SW480 (cell line): ENCODE measurements around the gene SGCA.
A peak's percentile ranks its signal among the peaks of the same experiment; 100 is the strongest.

Source experiments
- DNase-seq: peaks from one replicate; pipeline ENCODE4 v3.0.0-alpha.2; 2016; ENCODE audit warnings: low spot score

Gene SGCA

DNA sequence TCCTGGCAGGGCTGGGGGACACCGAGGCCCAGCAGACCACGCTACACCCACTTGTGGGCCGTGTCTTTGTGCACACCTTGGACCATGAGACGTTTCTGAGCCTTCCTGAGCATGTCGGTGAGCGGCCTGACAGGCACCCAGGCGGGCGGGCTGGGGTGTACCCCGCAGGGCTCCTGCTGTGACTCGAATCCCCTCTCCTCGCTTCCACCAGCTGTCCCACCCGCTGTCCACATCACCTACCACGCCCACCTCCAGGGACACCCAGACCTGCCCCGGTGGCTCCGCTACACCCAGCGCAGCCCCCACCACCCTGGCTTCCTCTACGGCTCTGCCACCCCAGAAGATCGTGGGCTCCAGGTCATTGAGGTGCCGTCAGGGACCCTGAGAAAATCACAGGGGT lies 1.6 kb downstream of the SGCA start:
- no peak for DNase-seq

DNA sequence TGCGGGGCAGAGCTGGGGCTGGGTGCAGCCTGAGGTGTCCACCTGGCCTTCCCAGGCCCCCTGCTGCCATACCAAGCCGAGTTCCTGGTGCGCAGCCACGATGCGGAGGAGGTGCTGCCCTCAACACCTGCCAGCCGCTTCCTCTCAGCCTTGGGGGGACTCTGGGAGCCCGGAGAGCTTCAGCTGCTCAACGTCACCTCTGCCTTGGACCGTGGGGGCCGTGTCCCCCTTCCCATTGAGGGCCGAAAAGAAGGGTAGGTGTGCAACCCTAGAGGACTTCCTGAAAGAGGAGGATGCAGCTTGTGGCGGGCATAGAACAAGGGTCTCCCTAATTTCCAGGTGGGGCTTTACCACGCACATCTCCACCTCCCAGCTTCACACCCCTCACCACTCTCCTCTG lies 2.5 kb downstream of the SGCA start:
- DNase-seq, result no peak

DNA sequence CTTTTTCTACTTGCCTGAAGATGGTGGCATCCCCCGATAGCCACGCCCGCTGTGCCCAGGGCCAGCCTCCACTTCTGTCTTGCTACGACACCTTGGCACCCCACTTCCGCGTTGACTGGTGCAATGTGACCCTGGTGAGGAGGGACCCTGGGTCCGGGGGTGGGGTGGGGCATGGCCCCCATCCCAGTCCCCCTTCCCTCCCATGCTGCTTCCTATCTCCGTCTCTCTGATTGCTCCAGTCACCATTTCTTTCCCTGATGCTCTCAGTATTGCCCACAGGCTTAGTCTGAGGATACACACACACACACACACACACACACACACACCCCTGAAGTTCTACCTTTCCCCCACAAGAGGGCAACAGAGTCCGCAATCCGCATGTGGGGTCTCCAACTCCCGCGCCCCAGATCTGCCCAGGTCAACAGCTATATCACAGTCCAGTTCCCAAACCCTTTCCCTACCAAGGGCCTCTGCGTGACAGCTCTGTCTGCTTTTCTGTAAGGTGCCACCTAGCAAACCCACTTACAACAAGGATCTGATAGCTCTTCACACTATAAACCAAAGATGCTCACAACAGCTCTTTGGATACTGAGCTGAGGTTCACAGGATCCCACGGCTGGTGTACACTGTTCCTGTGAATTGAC lies 3.4 kb downstream of the SGCA start:
- peak; percentile 77 for DNase-seq

DNA sequence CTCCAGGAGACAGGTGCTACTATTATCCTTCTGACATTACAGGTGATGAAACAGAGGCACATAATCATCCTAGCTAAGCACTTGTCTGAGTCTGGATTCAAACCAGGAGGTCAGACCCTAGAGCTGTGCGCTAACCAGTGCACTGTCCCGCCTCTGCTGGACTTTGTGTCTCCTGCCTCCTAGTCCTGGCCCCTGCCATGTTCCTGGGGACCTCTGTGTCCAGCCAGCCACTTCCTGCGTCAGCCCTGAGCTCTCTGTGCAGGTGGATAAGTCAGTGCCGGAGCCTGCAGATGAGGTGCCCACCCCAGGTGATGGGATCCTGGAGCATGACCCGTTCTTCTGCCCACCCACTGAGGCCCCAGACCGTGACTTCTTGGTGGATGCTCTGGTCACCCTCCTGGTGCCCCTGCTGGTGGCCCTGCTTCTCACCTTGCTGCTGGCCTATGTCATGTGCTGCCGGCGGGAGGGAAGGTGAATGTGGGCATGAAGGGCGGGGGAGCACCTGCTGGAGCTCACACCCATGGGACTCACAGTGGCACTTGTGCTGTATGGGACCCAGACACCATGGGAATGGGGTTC lies 4.2 kb downstream of the SGCA start:
- no peak for DNase-seq

DNA sequence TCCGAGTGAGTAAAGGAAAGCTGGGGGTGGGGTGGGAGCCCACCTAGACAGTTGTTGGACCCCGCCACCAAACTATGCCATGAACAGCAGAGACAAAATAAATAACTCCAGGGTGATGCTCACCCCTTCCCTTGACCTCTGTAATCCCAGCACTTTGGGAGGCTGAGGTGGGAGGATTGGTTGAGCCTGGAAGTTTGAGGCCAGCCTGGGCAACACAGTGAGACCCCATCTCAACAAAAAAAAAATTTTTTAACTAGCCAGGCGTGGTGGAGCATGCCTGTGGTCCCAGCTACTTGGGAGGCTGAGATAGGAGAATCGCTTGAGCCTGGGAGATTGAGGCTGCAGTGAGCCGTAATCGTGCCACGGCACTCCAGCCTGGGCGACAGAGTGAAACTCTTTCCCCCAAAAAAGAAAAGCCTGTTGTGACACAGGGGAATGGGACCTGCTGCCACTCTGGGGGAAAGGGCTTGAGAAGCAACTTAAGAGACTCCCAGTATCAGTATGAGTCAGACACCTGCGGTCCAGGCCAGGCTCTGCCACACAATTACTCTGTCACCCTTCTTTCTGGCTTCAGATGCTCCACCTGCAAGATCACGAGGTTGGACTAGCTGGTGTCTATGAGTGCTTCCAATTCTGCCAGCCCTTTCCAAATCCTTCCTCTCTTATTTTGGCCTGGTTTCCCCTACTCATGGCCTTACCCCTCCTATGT lies 5.0 kb downstream of the SGCA start:
- peak; percentile 86 for DNase-seq

DNA sequence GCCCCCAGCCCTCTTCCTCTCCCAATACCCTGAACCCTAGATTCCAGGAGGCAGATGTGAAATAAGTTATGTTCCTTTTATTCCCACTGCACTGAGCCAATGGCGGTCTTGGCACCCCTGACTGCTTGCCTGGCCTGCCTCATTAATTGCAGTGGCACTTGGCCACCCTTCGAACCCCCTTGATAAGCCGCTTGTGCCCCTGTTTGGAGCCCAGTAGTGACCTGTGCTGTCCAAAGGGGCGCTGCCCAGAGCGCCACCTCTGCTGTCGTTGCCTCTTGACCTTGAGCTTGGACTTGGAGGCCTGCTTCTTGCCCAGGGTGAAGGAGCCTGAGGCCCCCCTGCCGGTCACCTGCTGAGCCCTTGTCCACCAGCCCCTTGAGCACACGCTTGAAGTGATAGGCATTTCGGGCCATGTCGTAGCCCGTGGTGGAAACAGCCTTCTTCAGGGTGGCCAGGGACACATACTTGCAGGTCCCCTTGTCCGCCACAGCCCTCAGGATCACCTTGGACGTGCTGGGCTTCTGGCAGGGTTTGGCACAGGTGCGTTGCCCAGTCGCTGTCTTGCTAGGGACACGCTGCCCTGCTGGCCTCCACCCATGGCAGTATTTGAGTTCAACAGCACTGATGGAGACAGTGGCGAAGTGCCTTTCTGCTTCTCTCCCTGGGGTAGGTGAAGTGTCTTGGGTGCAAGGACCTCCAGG lies 5.7 kb downstream of the SGCA start:
- no peak for DNase-seq

DNA sequence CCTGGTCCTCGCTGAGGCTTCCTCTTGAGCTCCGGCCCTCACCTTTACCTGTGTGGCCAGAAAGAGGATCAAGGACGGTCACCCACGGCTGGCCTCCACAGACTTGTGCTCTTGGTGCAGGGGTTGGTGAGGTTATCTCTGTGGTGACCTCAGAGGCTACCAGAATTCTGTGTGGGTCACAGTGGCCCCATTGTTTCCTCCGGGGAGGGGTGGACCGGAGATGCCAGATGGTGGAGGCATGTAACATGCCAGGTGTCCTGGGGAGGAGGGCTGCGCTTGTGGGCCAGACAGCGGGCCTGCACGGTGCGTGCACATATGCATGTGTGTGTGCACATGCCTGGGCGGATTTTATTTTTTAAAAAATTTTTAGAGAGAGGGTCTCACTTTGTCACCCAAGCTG lies 6.3 kb downstream of the SGCA start:
- DNase-seq, result no peak

DNA sequence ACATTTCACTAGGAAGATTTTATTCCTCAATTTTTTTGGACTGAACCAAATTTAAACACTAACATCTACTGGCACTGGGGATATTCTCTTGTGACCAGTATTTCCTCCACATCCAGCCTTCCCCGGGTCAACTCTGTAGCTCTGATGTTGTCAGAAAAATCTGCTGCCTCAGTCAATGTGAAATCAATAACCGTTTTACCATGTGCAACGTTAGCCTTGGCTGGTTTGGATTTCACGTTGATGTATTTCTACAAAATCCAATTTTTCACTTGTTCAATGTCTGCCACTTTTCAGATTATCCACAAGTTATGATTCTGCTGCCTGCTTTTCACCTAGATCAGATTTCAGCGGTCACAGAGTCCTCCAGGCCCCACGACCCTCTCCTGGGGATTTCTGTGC lies 7.1 kb downstream of the SGCA start:
- DNase-seq, result no peak

DNA sequence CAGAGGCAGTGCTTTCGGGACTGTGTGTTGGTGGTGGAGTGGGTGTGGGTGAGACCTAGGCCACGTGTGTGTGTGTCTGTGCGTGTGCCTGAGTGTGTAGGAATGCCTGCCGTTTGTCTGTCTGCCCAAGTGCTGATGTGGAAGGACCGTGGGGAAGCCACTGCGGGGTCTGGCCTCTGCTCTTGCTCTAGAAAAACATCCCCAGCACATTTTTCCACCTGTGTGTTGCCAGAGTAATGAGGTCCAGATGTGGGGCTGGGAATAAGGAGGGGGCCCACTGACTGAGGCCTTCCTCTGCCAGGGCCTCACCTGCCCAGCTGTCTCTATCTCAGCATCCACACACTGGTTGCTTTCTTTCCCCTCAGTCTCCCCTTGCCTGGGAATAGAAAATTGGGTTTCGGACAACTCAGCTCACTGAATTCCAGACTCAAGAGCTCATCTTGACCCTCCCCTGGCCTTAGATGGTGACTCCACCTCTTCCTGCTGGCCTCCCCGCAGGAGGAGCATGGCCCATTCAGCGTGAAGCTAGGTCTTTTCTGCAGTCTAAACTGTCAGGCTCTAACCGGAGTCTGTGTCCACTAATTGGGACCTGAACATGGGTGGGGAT lies 7.6 kb downstream of the SGCA start:
- DNase-seq, result no peak

DNA sequence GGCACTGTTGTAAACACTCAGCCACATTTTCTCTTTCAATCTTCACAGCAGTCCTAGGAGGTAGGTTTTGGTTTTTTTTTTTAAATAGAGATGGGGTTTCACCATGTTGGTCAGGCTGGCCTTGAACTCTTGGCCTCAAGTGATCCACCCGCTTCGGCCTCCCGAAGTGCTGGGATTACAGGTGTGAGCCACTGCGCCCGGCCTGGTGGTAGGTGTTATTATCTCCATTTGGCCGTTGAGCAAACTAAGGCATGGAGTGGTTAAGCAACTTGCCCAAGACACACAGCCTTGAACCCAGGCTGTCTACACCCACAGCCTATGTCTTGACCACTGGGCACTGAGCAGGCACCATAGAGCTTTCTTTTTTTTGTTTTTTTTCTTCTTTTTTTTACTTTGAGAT lies 8.6 kb downstream of the SGCA start:
- DNase-seq, result no peak

DNA sequence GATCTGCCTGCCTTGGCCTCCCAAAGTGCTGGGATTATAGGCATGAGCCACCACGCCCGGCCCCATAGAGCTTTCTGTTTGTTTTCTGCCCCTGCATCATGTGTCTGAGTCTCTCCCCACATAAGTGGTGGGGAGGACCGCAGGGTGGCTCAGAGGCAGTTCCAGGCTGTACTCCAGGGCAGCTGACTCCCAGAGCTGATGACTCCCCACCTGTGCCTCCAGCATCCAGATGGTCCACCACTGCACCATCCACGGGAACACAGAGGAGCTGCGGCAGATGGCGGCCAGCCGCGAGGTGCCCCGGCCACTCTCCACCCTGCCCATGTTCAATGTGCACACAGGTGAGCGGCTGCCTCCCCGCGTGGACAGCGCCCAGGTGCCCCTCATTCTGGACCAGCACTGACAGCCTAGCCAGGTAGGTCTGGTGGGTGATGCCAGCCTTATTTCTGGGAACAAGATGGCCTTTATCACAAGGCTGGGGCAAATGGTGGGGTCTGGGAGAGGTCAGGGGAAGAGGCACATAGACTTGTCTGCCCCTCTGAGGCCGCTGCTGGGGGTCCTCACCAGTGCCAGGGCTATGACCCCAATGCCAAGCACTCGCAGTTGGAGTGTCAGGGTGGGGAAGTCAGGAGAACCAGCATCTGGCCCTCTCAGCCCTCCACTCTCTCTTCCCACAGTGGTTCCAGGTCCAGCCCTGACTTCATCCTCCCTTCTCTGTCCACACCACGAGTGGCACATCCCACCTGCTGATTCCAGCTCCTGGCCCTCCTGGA lies 9.4 kb downstream of the SGCA start:
- no peak for DNase-seq

DNA sequence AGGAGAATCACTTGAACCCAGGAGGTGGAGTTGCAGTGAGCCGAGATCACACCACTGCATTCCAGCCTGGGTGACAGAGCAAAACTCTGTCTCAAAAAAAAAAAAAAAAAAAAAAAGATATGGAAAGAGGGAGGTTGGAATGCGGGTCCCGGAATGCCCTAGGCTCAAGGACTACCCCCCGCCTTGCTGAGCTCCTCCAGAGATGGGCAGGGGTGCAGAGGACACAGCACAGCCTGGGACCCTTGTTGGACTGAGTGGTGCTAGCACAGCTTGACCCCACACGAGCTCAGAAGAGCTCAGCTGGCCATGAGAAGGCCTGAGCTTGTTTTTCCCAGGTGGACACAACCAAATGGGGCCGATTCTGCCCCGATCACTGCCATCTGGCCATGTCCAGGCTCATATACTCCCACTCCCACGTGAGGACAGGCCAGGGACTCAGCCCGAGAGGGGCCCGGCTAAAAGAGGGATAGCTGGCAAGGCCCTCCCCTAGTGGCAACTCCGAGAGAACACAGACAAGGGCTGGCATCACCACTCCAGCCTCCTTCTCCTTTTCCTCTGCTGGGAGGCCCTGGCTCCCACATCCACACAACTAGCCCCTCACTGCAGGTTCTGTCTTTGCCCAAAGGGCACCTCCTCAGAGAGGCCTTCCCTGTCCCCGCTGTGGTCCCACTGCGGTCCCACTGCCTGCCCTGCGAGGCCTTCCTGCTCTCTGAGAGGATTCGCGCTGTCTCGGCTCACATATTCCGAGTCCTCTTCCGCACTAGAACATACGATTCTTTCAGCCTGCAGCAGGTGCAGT lies 11.0 kb downstream of the SGCA start:
- no peak for DNase-seq

DNA sequence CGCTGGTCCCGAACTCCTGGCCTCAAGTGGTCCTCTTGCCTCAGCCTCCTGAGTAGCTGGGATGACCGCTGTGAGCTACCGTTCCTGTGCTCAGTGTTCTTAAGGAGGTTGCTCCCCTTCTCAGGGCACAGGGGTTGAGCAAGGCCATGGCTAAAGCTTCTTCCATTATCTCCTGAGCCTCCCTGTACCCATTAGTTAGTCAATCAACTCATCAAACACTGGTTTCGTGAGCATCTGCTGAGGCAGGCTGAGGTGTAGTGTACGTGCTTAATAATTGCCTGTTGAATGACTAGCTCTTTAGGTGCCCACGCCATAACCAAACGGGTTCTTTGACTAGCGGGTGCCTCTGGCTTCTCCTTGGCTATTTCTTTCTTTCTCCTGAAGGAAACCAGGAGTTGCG lies 11.7 kb downstream of the SGCA start:
- no peak for DNase-seq

DNA sequence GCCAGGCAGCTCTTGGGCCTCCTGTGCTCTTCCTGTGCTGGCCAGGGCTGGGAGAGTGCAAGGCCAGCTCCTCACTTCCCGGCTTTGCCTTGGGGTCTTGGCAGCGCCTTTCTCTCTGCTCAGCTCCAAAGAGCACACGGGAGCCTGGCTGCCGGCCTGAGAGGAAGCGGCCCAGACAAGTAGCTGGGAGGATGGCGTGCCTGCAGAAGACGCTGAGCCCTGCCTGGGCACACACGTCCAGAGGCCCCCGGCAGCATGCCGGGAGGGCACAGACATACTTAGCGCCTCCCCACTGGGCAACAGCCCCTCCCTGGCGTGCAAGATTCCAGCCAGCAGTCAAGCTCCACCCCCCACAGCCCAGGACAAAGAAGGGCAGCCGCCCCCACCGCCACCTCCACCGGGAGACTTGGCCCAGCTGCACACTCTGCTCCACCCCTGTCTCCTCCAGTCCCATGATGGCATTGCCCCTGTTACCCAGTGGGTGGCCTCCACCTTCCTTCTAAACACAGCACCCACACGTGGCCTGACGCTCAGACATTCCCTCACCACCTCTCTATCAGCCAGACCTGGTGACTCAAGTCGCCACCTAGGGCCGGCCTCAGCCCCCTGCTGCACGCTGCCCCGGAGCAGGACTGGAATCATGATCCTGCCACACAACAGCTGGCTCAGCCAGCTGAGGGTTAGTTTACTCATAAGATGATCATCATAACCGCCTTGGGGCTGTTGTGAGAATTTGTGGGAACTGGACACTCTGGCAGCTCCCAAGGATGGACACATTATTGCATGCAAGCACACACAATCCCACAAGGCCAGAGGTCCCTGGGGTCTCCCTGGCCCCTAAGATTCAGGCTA lies 12.4 kb downstream of the SGCA start:
- DNase-seq, result peak; percentile 96

DNA sequence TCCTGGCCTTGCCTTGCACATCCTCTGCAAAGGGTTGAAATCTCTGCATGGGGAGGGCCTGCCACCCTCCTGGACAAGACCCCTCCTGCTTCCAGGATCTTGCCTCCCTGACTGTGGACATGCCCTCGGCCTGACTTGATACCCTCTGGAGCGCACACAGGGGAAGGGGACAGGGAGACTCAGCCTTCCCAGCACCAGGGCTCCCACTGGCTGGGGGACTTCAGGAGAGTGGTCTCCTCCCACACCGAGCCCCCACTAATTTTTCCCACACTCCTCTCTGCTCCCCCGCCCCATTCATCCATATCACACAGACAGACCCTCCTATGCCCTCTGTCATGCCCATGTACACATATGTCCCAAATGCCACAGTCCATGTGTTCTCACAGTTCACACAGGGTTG lies 14.3 kb downstream of the SGCA start:
- no peak for DNase-seq

DNA sequence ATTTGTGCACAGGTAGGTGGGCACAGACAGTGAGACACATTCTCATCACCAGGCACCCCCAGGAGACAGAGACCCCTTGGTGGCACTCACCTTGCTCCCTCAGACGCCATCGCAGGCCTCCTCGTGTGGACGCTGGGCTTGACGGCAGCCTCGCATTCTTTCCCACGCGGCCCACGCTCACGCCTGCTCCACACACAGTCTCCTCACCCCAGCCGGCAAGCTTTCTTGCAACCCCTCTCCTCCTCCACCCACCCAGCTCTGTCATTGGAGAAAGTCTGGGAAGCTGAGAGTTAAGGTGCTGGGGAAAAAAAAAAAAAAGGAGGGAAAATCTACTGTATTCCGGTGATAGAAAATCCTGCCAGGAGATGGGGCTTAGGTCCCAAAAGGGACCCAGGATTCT lies 14.8 kb downstream of the SGCA start:
- no peak for DNase-seq

DNA sequence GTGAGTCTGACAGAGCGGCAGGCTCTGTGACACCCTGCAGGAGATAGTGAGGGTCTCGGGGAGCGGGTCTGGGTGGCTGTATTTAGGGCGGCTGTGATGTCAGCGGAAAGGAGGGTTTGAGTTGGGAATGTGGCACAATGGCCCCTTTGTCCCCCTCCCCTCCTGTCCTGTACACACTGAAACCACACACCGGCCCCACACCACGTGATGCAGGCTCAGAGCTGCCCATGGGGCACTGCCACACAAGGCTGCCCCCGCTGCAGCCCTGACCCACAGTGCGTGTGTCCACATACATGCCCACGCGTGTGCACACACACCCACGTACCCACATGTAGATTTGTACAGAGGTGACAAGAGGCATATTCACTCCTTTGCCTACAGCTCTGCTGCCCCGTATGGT lies 15.3 kb downstream of the SGCA start:
- peak; percentile 37 for DNase-seq

DNA sequence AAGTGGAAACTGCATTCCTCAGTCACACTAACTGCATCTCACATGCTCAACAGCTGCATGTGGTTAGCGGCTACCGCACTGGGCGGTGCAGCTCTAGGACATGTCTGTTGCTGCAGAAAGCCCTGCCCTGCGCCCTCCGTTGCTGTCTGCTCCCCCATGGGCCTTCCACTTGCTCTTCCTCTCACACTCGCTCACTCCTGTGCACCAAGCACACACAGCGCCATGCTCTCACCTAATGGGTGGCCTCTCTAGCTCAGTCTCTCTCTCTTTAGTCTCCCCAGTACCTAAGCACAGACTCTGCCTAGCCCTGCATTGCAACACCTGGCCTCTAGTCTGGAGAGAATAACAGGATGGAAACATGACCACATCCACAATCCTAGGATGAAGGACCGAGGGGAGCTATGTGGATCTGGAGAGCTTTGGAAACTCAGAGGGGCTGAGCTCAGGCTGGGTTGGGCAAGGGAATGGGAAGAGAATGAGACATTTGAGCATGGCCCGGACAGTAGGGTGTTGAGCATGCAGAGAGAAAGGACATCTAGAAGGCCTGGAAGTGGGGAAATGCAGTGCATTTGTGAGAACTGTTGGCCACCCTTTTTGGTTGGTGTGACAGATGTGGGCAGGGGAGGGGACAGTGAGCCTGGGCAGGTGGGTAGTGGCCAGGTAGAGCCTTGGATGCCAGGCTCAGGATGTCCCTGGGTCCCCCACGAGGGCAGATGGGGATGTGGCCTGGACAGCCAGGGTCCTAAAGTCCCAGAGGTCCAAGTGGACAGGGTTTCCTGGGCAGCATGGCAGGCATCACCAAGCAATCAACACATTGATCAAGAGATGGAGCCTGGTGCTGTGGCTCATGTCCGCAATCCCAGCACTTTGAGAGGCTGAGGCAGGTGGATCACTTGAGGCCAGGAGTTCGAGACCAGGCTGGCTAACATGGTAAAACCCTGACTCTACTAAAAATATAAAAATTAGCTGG lies 16.1 kb downstream of the SGCA start:
- DNase-seq, result peak; percentile 43
